DND-41 (cell line): ENCODE measurements around the gene PHF1.

Source experiments
- ATAC-seq: fragments of 200-7000 bp; cut with Tn5 transposase; 3 replicates; pipeline ENCODE4 v1.9.1; 2021; ENCODE audit warnings: low read depth; ENCODE audit not compliant: insufficient read depth
- DNase-seq: peaks from one replicate; pipeline ENCODE4 v3.0.0-alpha.2; 2020
- H2AFZ ChIP-seq: 2 replicates; pipeline ENCODE4 v1.6.0; 2012; ENCODE audit warnings: low read depth, low read length
- H3K27ac ChIP-seq: 2 replicates; pipeline ENCODE4 v1.5.1; 2012; ENCODE audit warnings: low read length, inconsistent platforms
- H3K27me3 ChIP-seq: fragments of 200-600 bp; sonication (generic); 2 replicates; pipeline ENCODE4 v1.6.0; 2012; ENCODE audit warnings: low read length, mild to moderate bottlenecking, inconsistent platforms; ENCODE audit not compliant: insufficient read depth, poor library complexity
- H3K36me3 ChIP-seq: 2 replicates; pipeline ENCODE4 v1.5.1; 2012; ENCODE audit warnings: low read length, inconsistent platforms; ENCODE audit not compliant: insufficient read depth
- H3K4me1 ChIP-seq: 2 replicates; pipeline ENCODE4 v1.5.1; 2012; ENCODE audit warnings: mild to moderate bottlenecking, low read length; ENCODE audit not compliant: insufficient read depth
- H3K4me2 ChIP-seq: 2 replicates; pipeline ENCODE4 v1.6.0; 2012; ENCODE audit warnings: mild to moderate bottlenecking, moderate library complexity, low read length, inconsistent platforms; ENCODE audit not compliant: insufficient read depth
- H3K4me3 ChIP-seq, 2 experiments: fragments of 200-600 bp in 1 of 2; shearing (Covaris generic) in 1 of 2; 2 replicates each; pipeline ENCODE4 v1.5.1; 2012 to 2016; ENCODE audit warnings: inconsistent platforms in 2 of 2, low read length in 2 of 2, mild to moderate bottlenecking in 2 of 2, low read depth in 1 of 2, moderate library complexity in 1 of 2
- H3K79me2 ChIP-seq: 2 replicates; pipeline ENCODE4 v1.6.0; 2012; ENCODE audit warnings: low read length, inconsistent platforms; ENCODE audit not compliant: insufficient read depth
- H3K9ac ChIP-seq: 2 replicates; pipeline ENCODE4 v1.6.0; 2012; ENCODE audit warnings: low read depth, mild to moderate bottlenecking, inconsistent platforms, low read length, moderate library complexity
- H3K9me3 ChIP-seq: 2 replicates; pipeline ENCODE4 v1.5.1; 2012; ENCODE audit warnings: low read length, moderate library complexity, mild to moderate bottlenecking, inconsistent platforms; ENCODE audit not compliant: insufficient read depth, severe bottlenecking
- H4K20me1 ChIP-seq: 2 replicates; pipeline ENCODE4 v1.6.0; 2012; ENCODE audit warnings: low read length; ENCODE audit not compliant: insufficient read depth
- CTCF ChIP-seq: IDR thresholded peaks from 2 replicates; pipeline ENCODE4 v1.5.1; 2012; ENCODE audit warnings: borderline replicate concordance, low read length, moderate library complexity, mild to moderate bottlenecking; ENCODE audit not compliant: poor library complexity, severe bottlenecking; ENCODE audit errors: extremely low read depth
- EZH2 ChIP-seq: IDR thresholded peaks from 3 replicates; pipeline ENCODE4 v1.6.1; 2012; ENCODE audit warnings: borderline replicate concordance, low read depth, mild to moderate bottlenecking, moderate library complexity, low read length, inconsistent platforms; ENCODE audit not compliant: severe bottlenecking

The PHF1 gene

GRCh38 chr6:33428224-33428965, 17.6 kb downstream of the PHF1 start:
- H3K79me2 ChIP-seq: peaks cover 26% of the 10 kb centered on the region
- peak; percentile 54 for TF ChIP-seq CTCF
- no peak for TF ChIP-seq EZH2
- H3K9ac ChIP-seq: peak overlapping the region; percentile 56
- peak overlapping the region; percentile 31; the same call in 1 of the 2 replicates for H3K27ac ChIP-seq
- H3K4me2 ChIP-seq: peak overlapping the region; percentile 91
- DNase-seq (peak; percentile 35), ATAC-seq (0 out of 3 replicates have a peak, but pooled peaks have one; percentile 13)
- H3K27me3 ChIP-seq: no peaks in the 10 kb centered on the region
- H3K4me3 ChIP-seq: peak overlapping the region in 1 of 2 experiments; percentile 59; a peak in 2 of 4 replicates
- H2AFZ ChIP-seq: peak overlapping the region; percentile 66; the same call in 1 of the 2 replicates
- H4K20me1 ChIP-seq: peaks cover 23% of the 10 kb centered on the region
- H3K36me3 ChIP-seq: peaks cover 13% of the 10 kb centered on the region
- peaks cover 76% of the 10 kb centered on the region for H3K4me1 ChIP-seq
- no peaks in the 10 kb centered on the region for H3K9me3 ChIP-seq

DNA sequence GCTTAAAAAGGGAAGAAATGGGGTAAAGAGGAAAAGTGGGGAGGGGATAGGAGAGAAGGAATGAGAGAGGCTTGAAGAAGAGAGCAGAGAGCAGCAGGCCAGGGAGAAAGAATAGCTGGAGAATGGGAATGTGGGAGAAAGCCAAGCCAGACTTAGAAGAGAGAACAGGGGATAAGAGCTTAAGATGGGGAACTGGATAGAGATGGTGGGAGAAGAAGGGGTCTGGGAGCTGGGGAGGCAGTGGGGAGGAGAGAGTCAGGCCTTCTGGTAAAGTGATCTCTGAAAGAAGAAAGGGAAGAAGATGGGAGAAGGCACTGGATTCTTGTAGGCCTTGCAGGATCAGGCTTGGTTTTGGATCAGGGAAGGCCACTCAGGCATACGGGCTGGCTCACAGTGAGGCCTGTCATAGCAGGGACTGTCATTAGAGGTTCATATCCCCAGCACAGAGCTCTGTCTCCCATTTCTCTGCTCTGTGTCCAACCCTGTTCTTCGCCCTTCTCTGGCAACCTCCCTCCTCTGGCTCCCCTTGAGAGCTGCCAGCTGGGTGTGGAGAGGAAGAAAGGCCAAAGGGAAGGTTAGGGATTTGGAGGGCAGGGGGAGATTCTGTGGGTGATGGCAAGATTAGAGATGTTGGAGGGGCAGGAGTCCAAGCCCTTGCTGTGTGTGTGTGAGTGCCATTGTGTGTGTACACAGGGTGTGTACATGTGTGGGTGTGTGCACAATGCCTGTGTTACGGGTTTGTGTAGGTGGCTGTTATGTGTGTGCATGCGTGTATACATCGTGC, 18.3 kb downstream of the PHF1 start:
- peak overlapping the region; percentile 13; the same call in 1 of the 2 replicates for H3K27ac ChIP-seq
- H3K4me3 ChIP-seq: peak overlapping the region in 1 of 2 experiments; percentile 59; a peak in 1 of 4 replicates
- ATAC-seq (no peak), DNase-seq (no peak)
- H3K4me2 ChIP-seq: peak overlapping the region; percentile 91
- no peaks in the 10 kb centered on the region for H3K9me3 ChIP-seq
- peaks cover 9% of the 10 kb centered on the region for H3K36me3 ChIP-seq
- peaks cover 26% of the 10 kb centered on the region for H3K79me2 ChIP-seq
- H3K9ac ChIP-seq: peak overlapping the region; percentile 56; the same call in 1 of the 2 replicates
- no peaks in the 10 kb centered on the region for H3K27me3 ChIP-seq
- peaks cover 23% of the 10 kb centered on the region for H4K20me1 ChIP-seq
- H3K4me1 ChIP-seq: peaks cover 69% of the 10 kb centered on the region
- no peak overlapping the region for H2AFZ ChIP-seq
- no peak for TF ChIP-seq EZH2
- TF ChIP-seq CTCF: no peak

- Histone ChIP-seq H3K4me2 (no peak overlapping the region), H3K27ac (no peak overlapping the region), H4K20me1 (peaks cover 23% of the 10 kb centered on the region), H3K9me3 (no peaks in the 10 kb centered on the region), H3K4me1 (peaks cover 63% of the 10 kb centered on the region), H3K79me2 (peaks cover 26% of the 10 kb centered on the region), H3K36me3 (peaks cover 9% of the 10 kb centered on the region), H3K4me3 (no peak overlapping the region), H2AFZ (no peak overlapping the region), H3K9ac (no peak overlapping the region), H3K27me3 (no peaks in the 10 kb centered on the region)
- ATAC-seq (no peak), DNase-seq (no peak)
- TF ChIP-seq EZH2: no peak
- TF ChIP-seq CTCF: no peak
Observed at GRCh38 chr6:33429750-33430052, 18.9 kb downstream of the PHF1 start.
